Activated CD4-positive, alpha-beta memory T cell treated with anti-CD3 and anti-CD28 coated beads for 36 hours (primary cell): ENCODE data around the gene GNB1L. TPM values are rescaled to one million over a fixed set of nuclear protein-coding genes. Genes with fewer than 3 reads are reported as not detected.

ENCODE experiments used
- CTCF ChIA-PET: fragments of 350-600 bp; sonication (Branson Sonifier 250); formaldehyde crosslinking; loops from one replicate; lab custom pipeline; 2021; ENCODE audit warnings: antibody characterized with exemption, inconsistent platforms; lab: Charles Lee
- POLR2A ChIA-PET: fragments of 350-600 bp; sonication (Branson Sonifier 250); formaldehyde crosslinking; loops from one replicate; lab custom pipeline; 2021; ENCODE audit warnings: antibody characterized with exemption; lab: Charles Lee
- DNase-seq: peaks from one replicate; pipeline ENCODE4 v3.0.0-alpha.2; 2020
- H3K27ac Mint-ChIP-seq: one replicate; pipeline ENCODE4 v1.8.0; 2021; ENCODE audit warnings: mixed read lengths
- H3K27me3 Mint-ChIP-seq: one replicate; pipeline ENCODE4 v1.8.0; 2021; ENCODE audit warnings: mixed read lengths
- H3K36me3 Mint-ChIP-seq: one replicate; pipeline ENCODE4 v1.8.0; 2021; ENCODE audit warnings: mixed read lengths
- H3K4me1 Mint-ChIP-seq: one replicate; pipeline ENCODE4 v1.8.0; 2021; ENCODE audit warnings: low read depth, mixed read lengths
- H3K4me3 Mint-ChIP-seq: one replicate; pipeline ENCODE4 v1.8.0; 2021; ENCODE audit warnings: mild to moderate bottlenecking, mixed read lengths
- H3K9me3 Mint-ChIP-seq: one replicate; pipeline ENCODE4 v1.8.0; 2021; ENCODE audit warnings: mixed read lengths
- intact Hi-C: fragments of 100-400 bp; cut with micrococcal nuclease; formaldehyde crosslinking; loops from one replicate; pipeline ENCODE4 v1.15.1; 2023
- total RNA-seq, 2 experiments: library from RNA; stranded (reverse); gene quantifications; one replicate each; pipeline ENCODE4 v1.2.3, GENCODE V29; 2021

The GNB1L gene
- total RNA-seq, 2 experiments from 2014 or later: 11.3 to 12.3 TPM

GRCh38 chr22:19750507-19751490 is 103.9 kb downstream of the GNB1L start:
- no peak for DNase-seq
- Mint-ChIP-seq H3K27me3 (peaks cover 24% of the 10 kb centered on the region), H3K9me3 (no peaks in the 10 kb centered on the region), H3K36me3 (no peaks in the 10 kb centered on the region), H3K4me1 (peaks cover 3% of the 10 kb centered on the region), H3K27ac (no peak overlapping the region), H3K4me3 (no peak overlapping the region)
- ChIA-PET POLR2A (no interaction called here), CTCF (interaction anchor here (1.6 to 1.7 kb wide), 2 partner anchors 20 to 160 kb away, joined by 5 to 10 read pairs; no protein-coding TSS in a partner anchor)
- intact Hi-C loops: no loop called here

DNA sequence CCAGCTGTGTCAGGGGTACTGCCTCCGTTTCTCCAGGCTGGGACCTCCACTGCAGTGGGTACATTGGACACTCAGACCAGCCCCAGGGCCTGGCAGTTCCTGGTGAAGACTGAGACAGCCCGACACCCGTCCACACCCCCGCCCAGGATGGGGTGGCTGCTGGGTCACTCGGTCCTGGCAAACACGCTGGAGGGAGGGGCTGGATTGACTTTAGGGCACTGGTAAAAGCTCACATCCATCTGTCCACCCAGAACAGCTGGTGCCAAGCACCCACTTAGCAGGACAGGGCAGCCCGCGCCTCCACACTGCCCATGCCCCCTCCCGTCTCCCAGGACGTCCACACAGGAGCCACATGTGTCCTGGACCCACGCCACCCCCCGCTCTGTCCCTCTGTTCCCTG is 104.8 kb downstream of the GNB1L start:
- ChIA-PET CTCF (interaction anchor here (0.6 to 1.3 kb wide), 2 partner anchors 19 to 167 kb away, joined by 3 to 4 read pairs; no protein-coding TSS in a partner anchor), POLR2A (no interaction called here)
- Mint-ChIP-seq H3K36me3 (no peaks in the 10 kb centered on the region), H3K9me3 (no peaks in the 10 kb centered on the region), H3K4me1 (no peaks in the 10 kb centered on the region), H3K27ac (no peak overlapping the region), H3K4me3 (no peak overlapping the region), H3K27me3 (peaks cover 21% of the 10 kb centered on the region)
- intact Hi-C loops: no loop called here
- DNase-seq: no peak

GRCh38 chr22:19748991-19749664 is 105.5 kb downstream of the GNB1L start:
- H3K27me3 Mint-ChIP-seq: peaks cover 16% of the 10 kb centered on the region
- no peaks in the 10 kb centered on the region for H3K36me3 Mint-ChIP-seq
- H3K4me3 Mint-ChIP-seq: no peak overlapping the region
- ChIA-PET POLR2A (no interaction called here), CTCF (interaction anchor here (0.6 to 1.3 kb wide), 4 partner anchors 18 to 310 kb away, joined by 3 to 6 read pairs (median 4); no protein-coding TSS in a partner anchor)
- no peak overlapping the region for H3K27ac Mint-ChIP-seq
- intact Hi-C loops: no loop called here
- no peaks in the 10 kb centered on the region for H3K4me1 Mint-ChIP-seq
- no peak for DNase-seq
- H3K9me3 Mint-ChIP-seq: no peaks in the 10 kb centered on the region

DNA sequence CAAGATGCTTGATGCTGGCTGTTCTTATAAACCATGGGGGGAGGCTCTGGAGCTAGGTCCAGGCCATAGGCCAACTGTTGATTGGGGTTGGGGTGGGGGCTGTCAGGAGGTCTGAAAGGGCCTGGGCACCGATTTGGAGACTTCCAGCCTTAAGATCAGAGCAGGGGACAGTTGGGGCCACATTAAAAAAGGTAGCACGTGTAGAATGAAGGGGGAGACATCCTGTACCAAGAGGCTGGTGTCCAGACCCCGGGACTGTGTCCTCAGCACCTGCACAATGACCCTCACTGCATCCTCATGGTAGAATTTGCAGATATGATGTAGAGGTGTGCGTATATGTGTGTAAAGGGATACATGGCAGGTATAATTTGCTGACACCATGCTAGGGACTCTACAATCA is 106.5 kb downstream of the GNB1L start:
- no peaks in the 10 kb centered on the region for H3K9me3 Mint-ChIP-seq
- no peak for DNase-seq
- no peaks in the 10 kb centered on the region for H3K36me3 Mint-ChIP-seq
- H3K27me3 Mint-ChIP-seq: peaks cover 6% of the 10 kb centered on the region
- H3K4me1 Mint-ChIP-seq: no peaks in the 10 kb centered on the region
- POLR2A ChIA-PET: no interaction called here
- intact Hi-C loops: no loop called here
- CTCF ChIA-PET: interaction anchor here (0.6 to 1.1 kb wide), 2 partner anchors 165 to 311 kb away, joined by 3 to 6 read pairs; no protein-coding TSS in a partner anchor
- no peak overlapping the region for H3K4me3 Mint-ChIP-seq
- H3K27ac Mint-ChIP-seq: no peak overlapping the region

DNA sequence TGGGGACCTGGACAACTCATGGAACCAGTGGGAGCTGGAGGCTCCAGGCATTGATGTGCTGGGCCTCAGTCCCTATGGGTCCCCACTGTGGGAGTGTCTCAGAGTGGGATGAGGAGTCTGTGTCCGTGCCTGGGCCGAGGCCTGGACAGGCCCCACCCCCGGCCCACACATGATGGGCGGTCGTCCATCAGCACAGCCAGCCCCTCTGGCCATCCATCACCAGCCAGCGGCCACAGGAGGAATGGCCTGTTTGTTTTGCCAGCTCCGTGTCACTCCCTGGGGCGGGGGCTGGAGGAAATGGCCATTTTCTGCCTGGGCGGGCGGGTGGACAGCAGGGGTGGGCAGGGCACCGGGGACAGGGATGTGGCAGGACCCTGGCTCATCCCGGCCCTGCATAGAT is 107.1 kb downstream of the GNB1L start:
- H3K27ac Mint-ChIP-seq: no peak overlapping the region
- CTCF ChIA-PET: no interaction called here
- H3K4me1 Mint-ChIP-seq: no peaks in the 10 kb centered on the region
- intact Hi-C loops: no loop called here
- POLR2A ChIA-PET: no interaction called here
- no peak overlapping the region for H3K4me3 Mint-ChIP-seq
- H3K9me3 Mint-ChIP-seq: no peaks in the 10 kb centered on the region
- H3K27me3 Mint-ChIP-seq: peaks cover under 1% of the 10 kb centered on the region
- no peaks in the 10 kb centered on the region for H3K36me3 Mint-ChIP-seq
- no peak for DNase-seq

GRCh38 chr22:19746726-19747125 is 107.9 kb downstream of the GNB1L start:
- Mint-ChIP-seq H3K27ac (no peak overlapping the region), H3K9me3 (no peaks in the 10 kb centered on the region), H3K4me3 (no peak overlapping the region), H3K36me3 (no peaks in the 10 kb centered on the region), H3K27me3 (no peaks in the 10 kb centered on the region), H3K4me1 (no peaks in the 10 kb centered on the region)
- CTCF ChIA-PET: interaction anchor here (0.6 to 1.9 kb wide), 3 partner anchors 16 to 164 kb away, joined by 3 to 9 read pairs (median 5); no protein-coding TSS in a partner anchor
- POLR2A ChIA-PET: no interaction called here
- intact Hi-C loops: no loop called here
- no peak for DNase-seq

GRCh38 chr22:19745155-19746101 is 109.2 kb downstream of the GNB1L start:
- no peaks in the 10 kb centered on the region for H3K9me3 Mint-ChIP-seq
- intact Hi-C loops: no loop called here
- ChIA-PET POLR2A (no interaction called here), CTCF (interaction anchor here (0.5 to 1.9 kb wide), 3 partner anchors 15 to 466 kb away, joined by 3 to 9 read pairs (median 5); no protein-coding TSS in a partner anchor)
- H3K4me3 Mint-ChIP-seq: no peak overlapping the region
- H3K27ac Mint-ChIP-seq: no peak overlapping the region
- DNase-seq: no peak
- H3K27me3 Mint-ChIP-seq: no peaks in the 10 kb centered on the region
- H3K36me3 Mint-ChIP-seq: no peaks in the 10 kb centered on the region
- H3K4me1 Mint-ChIP-seq: no peaks in the 10 kb centered on the region

DNA sequence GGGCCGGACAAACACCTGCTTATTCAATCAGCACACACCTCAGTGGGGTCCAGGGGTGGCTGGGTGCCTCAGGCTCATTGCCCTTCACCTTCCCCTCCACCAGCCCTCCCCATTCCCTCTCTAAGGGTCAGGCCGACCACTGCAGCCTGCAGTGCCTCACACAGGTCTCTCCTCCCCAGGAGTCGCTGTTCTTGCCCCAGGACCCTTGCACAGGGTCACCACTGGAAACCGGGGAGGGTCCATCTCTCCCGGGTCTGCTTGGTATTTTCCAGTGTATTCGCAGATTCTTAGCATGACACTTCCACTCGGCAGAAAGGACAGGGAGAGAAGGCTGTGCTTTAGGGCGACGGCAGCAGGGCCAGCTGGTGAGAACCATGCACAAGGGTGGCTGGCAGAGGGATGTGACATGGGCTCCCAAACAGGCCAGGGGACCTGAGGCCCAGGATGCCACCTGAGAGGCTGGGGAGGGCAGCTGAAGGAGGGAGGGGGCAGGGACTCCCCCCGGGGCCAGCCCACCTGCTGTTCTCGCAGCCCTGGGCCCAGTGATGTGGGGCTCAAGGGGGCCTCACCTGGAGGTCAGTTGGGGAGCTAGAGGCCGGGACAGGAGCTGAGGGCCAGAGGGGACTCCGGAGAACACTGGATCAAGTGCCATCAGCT is 110.2 kb downstream of the GNB1L start:
- ChIA-PET CTCF (no interaction called here), POLR2A (no interaction called here)
- no peak for DNase-seq
- Mint-ChIP-seq H3K27ac (no peak overlapping the region), H3K9me3 (no peaks in the 10 kb centered on the region), H3K4me3 (no peak overlapping the region), H3K36me3 (no peaks in the 10 kb centered on the region), H3K27me3 (no peaks in the 10 kb centered on the region), H3K4me1 (no peaks in the 10 kb centered on the region)
- intact Hi-C loops: no loop called here

DNA sequence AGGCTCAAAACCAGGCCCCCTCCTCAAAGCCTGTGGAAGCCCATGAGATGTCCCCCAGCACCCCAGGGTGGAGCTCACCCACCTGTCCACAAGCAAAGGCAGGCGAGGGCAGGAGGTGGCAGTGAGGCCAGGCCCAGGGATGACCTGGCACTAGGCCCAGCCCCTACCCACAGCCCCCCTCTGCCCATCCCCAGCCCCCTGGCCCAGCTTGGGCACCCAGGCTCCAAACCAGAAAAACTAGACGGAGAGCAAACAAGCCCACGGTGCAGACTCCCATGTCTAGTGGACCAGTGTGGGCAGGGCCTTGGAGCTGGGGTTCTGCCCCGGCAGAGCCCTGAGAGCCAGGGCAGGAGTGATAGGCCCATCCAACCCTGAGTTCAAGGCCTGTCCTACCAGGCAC is 111.0 kb downstream of the GNB1L start:
- Mint-ChIP-seq H3K27ac (no peak overlapping the region), H3K36me3 (no peaks in the 10 kb centered on the region), H3K4me1 (no peaks in the 10 kb centered on the region), H3K9me3 (no peaks in the 10 kb centered on the region), H3K27me3 (no peaks in the 10 kb centered on the region), H3K4me3 (no peak overlapping the region)
- intact Hi-C loops: no loop called here
- ChIA-PET POLR2A (no interaction called here), CTCF (interaction anchor here (2.5 kb wide), 1 partner anchor 13 kb away, joined by 15 read pairs; no protein-coding TSS in a partner anchor)
- no peak for DNase-seq

- POLR2A ChIA-PET: no interaction called here
- intact Hi-C loops: no loop called here
- DNase-seq: no peak
- H3K27me3 Mint-ChIP-seq: no peaks in the 10 kb centered on the region
- no peak overlapping the region for H3K4me3 Mint-ChIP-seq
- H3K9me3 Mint-ChIP-seq: no peaks in the 10 kb centered on the region
- no peaks in the 10 kb centered on the region for H3K4me1 Mint-ChIP-seq
- no peak overlapping the region for H3K27ac Mint-ChIP-seq
- CTCF ChIA-PET: interaction anchor here (2.1 to 2.5 kb wide), 2 partner anchors 12 to 167 kb away, joined by 7 to 15 read pairs; no protein-coding TSS in a partner anchor
- H3K36me3 Mint-ChIP-seq: no peaks in the 10 kb centered on the region
These were observed 111.6 kb downstream of the GNB1L start for GRCh38 chr22:19743081-19743480.
